Activated T-cell treated with anti-CD3 and anti-CD28 coated beads, Interleukin-2, amount 50 U/mL, for 24 hours (primary cell): ENCODE results near the gene PRL.

Source experiments
- DNase-seq: peaks from one replicate; pipeline ENCODE4 v3.0.0-alpha.2; 2020
- H3K27ac Mint-ChIP-seq: 2 replicates; pipeline ENCODE4 v1.8.0; 2020; ENCODE audit warnings: mild to moderate bottlenecking, mixed read lengths
- H3K27me3 Mint-ChIP-seq: 2 replicates; pipeline ENCODE4 v1.8.0; 2020; ENCODE audit warnings: mixed read lengths
- H3K36me3 Mint-ChIP-seq: 2 replicates; pipeline ENCODE4 v1.8.0; 2020; ENCODE audit warnings: low read depth, mixed read lengths
- H3K4me1 Mint-ChIP-seq: 2 replicates; pipeline ENCODE4 v1.8.0; 2020; ENCODE audit warnings: low read depth, mixed read lengths
- H3K4me3 Mint-ChIP-seq: 2 replicates; pipeline ENCODE4 v1.8.0; 2020; ENCODE audit warnings: mild to moderate bottlenecking, moderate library complexity, mixed read lengths
- H3K9me3 Mint-ChIP-seq: 2 replicates; pipeline ENCODE4 v1.8.0; 2020; ENCODE audit warnings: mixed read lengths

The PRL gene

DNA sequence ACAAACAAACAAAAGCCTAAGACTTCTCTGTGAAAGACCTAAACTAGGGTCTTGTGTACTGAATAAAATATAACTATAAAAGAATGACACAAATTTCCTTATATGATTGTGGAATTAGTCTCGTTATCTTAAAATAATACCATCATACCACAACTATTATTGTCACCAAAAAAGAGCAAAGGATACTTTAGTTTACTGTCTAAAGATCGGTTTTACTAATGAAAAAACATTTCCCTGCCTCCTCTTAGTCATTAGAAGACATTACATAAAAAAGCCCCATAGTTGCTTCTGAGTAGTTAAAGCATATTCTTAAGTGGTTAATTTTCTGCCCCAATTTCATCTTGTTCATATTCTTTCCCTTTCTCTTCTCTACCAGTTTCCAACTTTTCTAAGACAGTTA, 33.1 kb downstream of the PRL start:
- H3K9me3 Mint-ChIP-seq = no peaks in the 10 kb centered on the region
- no peaks in the 10 kb centered on the region for H3K4me1 Mint-ChIP-seq
- DNase-seq = no peak
- no peak overlapping the region for H3K27ac Mint-ChIP-seq
- no peaks in the 10 kb centered on the region for H3K36me3 Mint-ChIP-seq
- no peak overlapping the region for H3K4me3 Mint-ChIP-seq
- H3K27me3 Mint-ChIP-seq = no peaks in the 10 kb centered on the region

DNA sequence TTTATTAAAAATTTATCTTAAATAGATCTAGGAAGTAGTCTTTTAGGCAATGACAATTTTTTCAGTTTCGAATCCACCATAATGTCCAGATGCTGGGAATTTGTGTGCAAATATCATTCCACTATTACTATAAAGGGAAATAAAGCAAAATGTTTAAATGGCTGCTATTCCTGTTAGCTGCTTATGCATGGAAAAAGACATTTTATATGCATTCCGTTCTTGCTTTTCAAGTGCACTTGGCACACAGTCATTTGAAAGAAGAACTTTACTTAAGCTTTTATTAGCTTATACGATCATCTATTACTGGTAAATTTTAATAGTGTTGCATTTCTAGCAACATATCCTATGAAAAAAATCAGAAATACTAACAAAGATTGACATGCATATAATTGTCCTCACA, 42.0 kb downstream of the PRL start:
- Mint-ChIP-seq H3K4me1 (no peaks in the 10 kb centered on the region), H3K36me3 (no peaks in the 10 kb centered on the region), H3K4me3 (no peak overlapping the region), H3K27ac (no peak overlapping the region), H3K9me3 (peaks cover 2% of the 10 kb centered on the region), H3K27me3 (no peaks in the 10 kb centered on the region)
- no peak for DNase-seq

DNA sequence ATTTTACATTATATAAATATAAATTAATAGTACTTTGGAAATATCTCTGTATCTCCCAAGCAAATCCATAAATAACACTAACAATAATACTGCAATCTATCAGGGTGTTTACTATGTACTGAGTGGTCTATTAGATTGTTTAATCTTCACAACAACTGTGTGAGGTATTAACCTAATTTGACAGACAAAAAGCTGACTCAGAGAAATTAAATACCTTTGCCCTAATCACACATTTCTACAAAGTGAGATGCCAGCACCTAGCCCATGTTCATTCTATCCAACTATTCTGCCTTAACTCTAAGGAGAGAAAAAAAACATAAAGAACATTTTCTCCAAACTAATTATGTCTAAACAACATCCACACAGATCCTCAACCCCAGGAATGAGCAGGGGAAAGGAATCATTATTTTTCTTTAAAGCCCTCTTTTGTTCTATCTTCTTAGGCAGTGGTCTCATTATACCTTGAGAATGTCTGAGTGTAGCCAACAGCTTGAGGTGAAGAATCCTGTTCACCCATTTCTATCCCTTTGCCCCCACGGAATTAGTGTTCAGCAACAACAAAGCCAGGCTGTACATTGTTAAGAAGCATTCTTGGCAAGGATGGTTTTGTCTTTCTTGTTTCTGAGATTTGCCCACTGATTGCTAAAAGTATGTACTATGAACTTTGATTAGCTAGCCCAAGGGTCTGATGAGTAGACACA, 42.7 kb downstream of the PRL start:
- Mint-ChIP-seq H3K4me1 (no peaks in the 10 kb centered on the region), H3K4me3 (no peak overlapping the region), H3K27ac (no peak overlapping the region), H3K27me3 (no peaks in the 10 kb centered on the region), H3K9me3 (peaks cover 2% of the 10 kb centered on the region), H3K36me3 (no peaks in the 10 kb centered on the region)
- DNase-seq = no peak

DNA sequence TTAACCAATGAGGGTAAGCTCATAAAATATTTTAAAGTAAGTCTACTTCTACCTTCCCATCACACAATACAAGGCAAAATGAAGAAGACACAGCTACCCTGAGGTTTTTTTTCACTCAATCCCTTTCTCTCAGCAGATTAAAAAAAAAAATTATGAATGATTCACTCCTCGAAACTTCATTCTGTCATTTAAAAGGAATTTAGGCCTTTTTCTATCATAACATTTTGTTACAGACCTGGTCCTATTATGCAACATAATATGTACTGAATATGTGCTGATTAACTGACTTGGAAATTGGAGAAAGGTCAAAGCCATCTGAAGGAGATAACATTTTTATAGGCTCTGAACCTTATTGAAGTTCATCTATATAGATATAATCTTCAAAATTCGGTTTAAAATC, 45.5 kb downstream of the PRL start:
- Mint-ChIP-seq H3K36me3 (no peaks in the 10 kb centered on the region), H3K27ac (no peak overlapping the region), H3K27me3 (no peaks in the 10 kb centered on the region), H3K9me3 (peaks cover 2% of the 10 kb centered on the region), H3K4me3 (no peak overlapping the region), H3K4me1 (no peaks in the 10 kb centered on the region)
- no peak for DNase-seq

DNA sequence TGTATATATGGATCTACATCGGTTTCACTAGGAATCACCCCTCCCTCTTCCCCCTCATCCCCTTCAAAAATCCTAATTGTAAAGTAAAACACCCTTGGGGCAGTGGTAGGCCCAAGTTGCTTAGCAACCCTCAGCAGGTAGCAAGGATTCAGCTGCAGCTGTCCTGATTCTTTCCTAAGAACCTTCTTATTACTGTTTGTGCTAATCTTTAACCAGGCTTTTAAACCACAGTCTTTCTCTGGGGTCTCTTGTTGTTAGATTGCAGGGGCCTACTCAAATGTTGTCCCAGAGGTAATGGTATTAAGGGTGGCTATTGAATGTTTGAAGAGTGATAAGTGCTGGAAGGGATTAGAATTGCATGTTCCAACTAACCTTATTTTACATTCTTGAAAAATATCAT, 46.4 kb downstream of the PRL start:
- H3K9me3 Mint-ChIP-seq = peaks cover 2% of the 10 kb centered on the region
- no peak for DNase-seq
- H3K4me3 Mint-ChIP-seq = no peak overlapping the region
- H3K27ac Mint-ChIP-seq = no peak overlapping the region
- no peaks in the 10 kb centered on the region for H3K4me1 Mint-ChIP-seq
- no peaks in the 10 kb centered on the region for H3K36me3 Mint-ChIP-seq
- no peaks in the 10 kb centered on the region for H3K27me3 Mint-ChIP-seq

DNA sequence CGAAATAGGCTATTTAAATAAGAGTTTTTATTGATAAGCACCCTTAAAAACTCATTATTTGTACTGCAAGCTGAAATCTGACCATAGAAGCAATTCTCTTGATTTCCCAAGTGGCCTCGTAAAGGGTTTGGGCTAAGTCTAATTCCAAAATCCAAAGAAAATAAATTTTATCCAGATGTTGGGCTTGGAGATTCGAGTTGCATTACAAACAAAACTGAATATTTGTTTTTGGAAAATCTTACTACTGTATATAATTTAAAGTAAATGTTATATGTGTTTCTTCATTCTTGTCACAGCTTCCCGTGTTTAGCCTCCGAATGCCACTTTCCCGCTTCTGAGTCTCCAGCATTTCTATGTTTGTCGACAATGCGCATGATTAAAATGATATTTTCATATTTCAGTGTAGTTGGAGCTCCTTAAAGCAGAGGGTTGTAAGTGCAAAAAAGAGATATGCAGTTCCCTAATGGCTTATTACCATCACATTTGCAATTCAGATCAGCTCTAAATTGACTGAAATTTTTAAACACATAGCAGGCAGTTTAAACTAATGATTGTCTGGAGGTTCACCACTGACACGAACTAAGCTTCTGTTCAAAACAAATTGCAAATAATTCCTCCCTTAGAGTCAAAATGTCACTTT, 47.0 kb downstream of the PRL start:
- Mint-ChIP-seq H3K27ac (no peak overlapping the region), H3K4me3 (no peak overlapping the region), H3K9me3 (peaks cover 2% of the 10 kb centered on the region), H3K4me1 (no peaks in the 10 kb centered on the region), H3K27me3 (no peaks in the 10 kb centered on the region), H3K36me3 (no peaks in the 10 kb centered on the region)
- DNase-seq = no peak

DNA sequence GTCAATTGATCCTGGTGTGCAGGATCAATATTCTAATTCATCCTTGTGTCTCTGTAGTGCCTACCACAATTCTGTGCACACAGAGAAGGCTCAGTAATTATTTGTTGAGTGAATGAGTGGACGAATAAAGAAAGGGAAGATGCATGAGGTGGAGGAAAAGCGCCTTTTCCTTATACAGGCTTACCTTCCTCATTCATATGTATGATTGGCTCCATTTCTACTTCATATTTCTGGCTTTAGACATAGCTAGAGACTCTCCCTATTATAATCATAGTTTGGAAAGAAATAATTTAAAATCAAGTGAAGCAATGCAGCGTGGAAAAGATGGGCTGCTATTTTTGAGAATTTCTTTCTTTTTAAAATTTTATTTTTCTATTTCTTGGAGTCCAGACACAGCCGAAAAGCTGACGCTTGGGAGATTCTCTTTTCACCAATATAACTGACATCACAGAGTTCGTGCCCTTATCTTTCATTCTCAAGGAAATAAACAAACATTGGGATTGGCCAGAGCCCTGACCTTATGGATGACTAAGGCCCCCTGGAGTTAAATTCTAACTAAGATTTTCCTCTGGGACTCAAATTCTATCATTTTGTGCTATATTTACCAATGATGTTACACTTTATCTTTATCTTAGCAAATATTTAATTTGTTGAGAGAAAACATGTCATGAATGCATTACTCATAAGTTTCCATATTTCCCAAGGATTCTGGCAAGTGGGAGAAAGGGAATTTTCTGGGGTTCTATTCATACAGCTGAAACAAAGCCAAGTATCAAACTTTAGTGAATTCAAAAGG, 48.1 kb downstream of the PRL start:
- H3K4me1 Mint-ChIP-seq = no peaks in the 10 kb centered on the region
- H3K27ac Mint-ChIP-seq = no peak overlapping the region
- no peak overlapping the region for H3K4me3 Mint-ChIP-seq
- no peak for DNase-seq
- H3K9me3 Mint-ChIP-seq = peaks cover 2% of the 10 kb centered on the region
- H3K27me3 Mint-ChIP-seq = no peaks in the 10 kb centered on the region
- no peaks in the 10 kb centered on the region for H3K36me3 Mint-ChIP-seq

DNA sequence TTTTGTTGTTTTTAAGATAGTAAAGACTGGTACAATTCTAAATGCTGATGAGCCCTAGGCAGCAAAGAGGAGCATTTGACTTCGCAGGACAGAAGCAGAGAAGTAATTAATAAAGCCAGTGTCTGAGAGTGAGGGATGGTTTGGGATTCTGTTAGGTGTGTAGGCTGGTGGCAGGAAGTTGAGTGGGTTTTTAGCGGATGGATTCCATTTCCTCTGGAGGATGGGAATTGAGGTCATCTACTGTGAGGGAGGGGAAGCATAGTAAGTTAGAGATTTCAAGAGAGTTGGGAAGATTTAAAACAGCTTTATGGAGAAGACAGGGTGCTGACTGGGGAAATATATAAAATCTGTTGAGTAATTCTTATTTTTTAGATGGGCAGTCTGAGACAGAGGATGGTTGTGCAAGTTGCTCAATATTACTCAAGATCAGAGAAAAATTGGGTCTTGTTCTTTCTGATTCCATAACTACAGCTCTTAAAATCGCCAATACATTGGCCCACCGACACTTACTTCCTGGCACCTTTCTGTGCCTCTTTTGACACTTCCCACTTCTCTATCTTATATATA, 48.8 kb downstream of the PRL start:
- DNase-seq = no peak
- Mint-ChIP-seq H3K4me3 (no peak overlapping the region), H3K9me3 (peaks cover 2% of the 10 kb centered on the region), H3K27ac (no peak overlapping the region), H3K36me3 (no peaks in the 10 kb centered on the region), H3K4me1 (no peaks in the 10 kb centered on the region), H3K27me3 (no peaks in the 10 kb centered on the region)

DNA sequence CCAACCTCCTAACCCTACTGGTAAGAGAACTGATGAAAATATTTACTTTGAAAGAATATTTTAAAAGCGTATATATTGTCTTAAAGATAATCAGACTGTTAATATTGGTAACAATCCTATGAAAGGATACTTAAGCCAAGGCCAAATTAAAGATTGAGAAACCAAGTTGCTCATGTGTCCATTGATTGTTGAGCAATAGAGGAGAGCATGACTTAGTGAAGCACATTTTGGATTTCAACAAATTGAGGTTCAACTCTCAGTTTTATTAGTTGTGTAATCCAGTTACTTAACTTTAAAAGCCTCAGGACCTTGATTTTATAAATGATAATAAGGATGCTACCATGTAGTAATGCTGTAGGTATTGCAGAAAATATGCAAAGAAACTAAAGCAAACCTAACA, 56.8 kb downstream of the PRL start:
- Mint-ChIP-seq H3K9me3 (no peaks in the 10 kb centered on the region), H3K27ac (no peak overlapping the region)
- no peak for DNase-seq

DNA sequence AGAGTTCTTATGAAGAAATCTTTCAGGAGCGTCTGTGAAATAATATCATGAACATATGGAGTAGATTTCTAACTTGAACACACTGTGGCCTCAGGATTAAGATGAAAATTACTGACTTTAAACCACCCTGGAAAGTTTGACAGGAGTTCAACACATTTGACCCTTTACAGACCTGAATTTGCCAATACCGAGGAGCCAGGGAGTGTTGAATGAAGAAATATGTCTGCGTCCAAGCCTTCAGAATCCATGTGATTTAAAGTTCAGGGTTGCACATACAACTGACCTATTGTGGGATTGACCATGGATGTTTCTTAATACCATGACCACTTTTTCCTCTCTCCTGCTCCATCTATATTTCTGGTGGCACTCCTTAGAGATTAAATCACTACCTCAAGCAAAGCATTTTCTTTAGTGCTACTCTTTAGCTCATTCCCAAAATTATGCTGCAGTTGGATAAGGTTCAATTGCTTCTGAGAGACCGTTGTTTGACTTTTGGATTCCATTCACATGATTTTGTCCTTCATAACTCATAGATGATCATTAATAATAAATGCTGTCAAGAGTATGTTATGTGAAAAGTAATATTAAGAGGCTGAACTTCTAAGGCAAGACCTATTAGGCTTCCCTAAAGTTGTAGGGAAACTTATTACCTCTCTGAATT, 57.4 kb downstream of the PRL start:
- H3K36me3 Mint-ChIP-seq = no peaks in the 10 kb centered on the region
- no peak overlapping the region for H3K27ac Mint-ChIP-seq
- H3K4me1 Mint-ChIP-seq = no peaks in the 10 kb centered on the region
- no peaks in the 10 kb centered on the region for H3K9me3 Mint-ChIP-seq
- H3K4me3 Mint-ChIP-seq = no peak overlapping the region
- no peaks in the 10 kb centered on the region for H3K27me3 Mint-ChIP-seq
- no peak for DNase-seq

More for the DNA sequence above, 56.8 kb downstream of the PRL start:
- Mint-ChIP-seq H3K36me3 (no peaks in the 10 kb centered on the region), H3K4me1 (no peaks in the 10 kb centered on the region), H3K4me3 (no peak overlapping the region), H3K27me3 (no peaks in the 10 kb centered on the region)

DNA sequence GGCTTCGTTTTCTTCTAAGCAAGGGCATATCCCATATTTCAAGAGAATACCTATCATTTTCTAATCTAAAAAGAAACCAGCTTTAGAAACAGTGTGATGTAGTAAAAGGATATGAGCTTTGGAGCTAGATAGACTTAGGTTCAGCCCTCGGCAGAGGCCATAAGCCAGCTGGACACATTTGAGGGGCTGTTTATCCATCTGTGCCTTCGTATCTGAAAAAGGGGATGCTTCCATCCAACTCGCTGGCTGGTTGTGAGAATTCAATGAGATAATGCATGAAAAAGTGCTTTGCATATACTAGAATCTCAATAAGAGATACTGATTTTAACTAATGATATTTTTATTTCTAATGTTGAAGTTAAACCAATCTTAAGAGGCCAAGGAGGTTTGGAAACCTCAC, 58.0 kb downstream of the PRL start:
- no peaks in the 10 kb centered on the region for H3K4me1 Mint-ChIP-seq
- no peaks in the 10 kb centered on the region for H3K27me3 Mint-ChIP-seq
- no peak overlapping the region for H3K4me3 Mint-ChIP-seq
- no peak for DNase-seq
- H3K27ac Mint-ChIP-seq = no peak overlapping the region
- H3K9me3 Mint-ChIP-seq = no peaks in the 10 kb centered on the region
- H3K36me3 Mint-ChIP-seq = no peaks in the 10 kb centered on the region

DNA sequence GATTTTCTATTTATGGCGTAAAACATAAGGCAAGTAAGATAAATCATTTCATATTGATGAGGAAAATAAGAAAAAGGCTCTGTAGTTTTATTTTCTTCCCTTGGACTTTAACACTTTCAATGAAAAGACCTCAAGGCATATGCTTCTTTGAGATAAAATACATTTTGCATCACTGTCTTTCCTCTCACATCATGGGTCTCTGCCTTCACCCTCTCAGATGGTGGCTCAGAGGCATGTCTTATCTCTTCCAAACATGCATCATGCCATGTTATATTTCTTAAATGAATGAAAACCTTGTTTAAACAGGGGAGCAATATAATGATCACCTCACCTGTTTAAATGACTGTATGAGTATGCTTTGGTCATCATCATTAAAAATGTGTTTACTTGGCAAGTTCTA, 59.3 kb downstream of the PRL start:
- DNase-seq = no peak
- H3K4me1 Mint-ChIP-seq = no peaks in the 10 kb centered on the region
- H3K27me3 Mint-ChIP-seq = no peaks in the 10 kb centered on the region
- H3K9me3 Mint-ChIP-seq = no peaks in the 10 kb centered on the region
- H3K27ac Mint-ChIP-seq = no peak overlapping the region
- no peak overlapping the region for H3K4me3 Mint-ChIP-seq
- no peaks in the 10 kb centered on the region for H3K36me3 Mint-ChIP-seq
